ENCODE data around the gene FBXL20. TPM values are rescaled to one million over a fixed set of nuclear protein-coding genes. Genes with fewer than 3 reads are reported as not detected.
"Not testable (repeated sequence)": the region's sequence is repeated elsewhere in the genome, so short reads cannot be mapped to it uniquely, and the experiment has no call there.

Gene FBXL20
- total and polyA plus RNA-seq, 2 of the 8 experiments (the other 6 are each of a cell fraction or from before 2014, with no cell fraction given) = 5.5 to 11.0 TPM

- TF ChIP-seq NANOG (IDR thresholded peaks at IDR 0.05; ENCODE audit: insufficient read depth, low read depth, low read length, poor library complexity, severe bottlenecking) = no peak
- no peak for TF ChIP-seq SP2 (IDR thresholded peaks at IDR 0.05; ENCODE audit: low read length)
Measured at GRCh38 chr17:39376434-39376833, 25.0 kb downstream of the FBXL20 start (continued).

GRCh38 chr17:39367805-39368204 lies 33.6 kb downstream of the FBXL20 start:
- H3K14ac ChIP-seq (ENCODE audit: insufficient read length); H4K8ac ChIP-seq (ENCODE audit: extremely low read depth, insufficient read depth, low read length); H4K91ac ChIP-seq (replicated peaks; ENCODE audit: insufficient read length, low read length); FAIRE-seq; H3K23ac ChIP-seq (ENCODE audit: insufficient read length); H3K4ac ChIP-seq (replicated peaks; ENCODE audit: insufficient read length, low read depth, low read length); H3K23me2 ChIP-seq (ENCODE audit: low read depth, low read length); POLR2A ChIA-PET (ENCODE audit: partially characterized antibody); H4K5ac ChIP-seq (ENCODE audit: insufficient read length, low read depth, low read length); H3K4me3 ChIP-seq (ENCODE audit: extremely low read depth in 1 of 4, insufficient read depth in 2 of 4, low read depth in 3 of 4, low read length in 4 of 4); H2AFZ ChIP-seq (ENCODE audit: low read length); H3K79me2 ChIP-seq (ENCODE audit: control insufficient read depth in 1 of 2, insufficient read depth in 2 of 2, low read length in 2 of 2); H3K27me3 ChIP-seq (replicated peaks in 1 of 4; ENCODE audit: control insufficient read depth in 3 of 4, extremely low read depth in 1 of 4, insufficient read depth in 3 of 4, low read length in 3 of 4); H2BK5ac ChIP-seq (ENCODE audit: low read depth, low read length); H3K9ac ChIP-seq (replicated peaks in 1 of 4; ENCODE audit: extremely low read depth in 1 of 4, low read depth in 3 of 4, low read length in 3 of 4); H3K36me3 ChIP-seq (ENCODE audit: control insufficient read depth in 2 of 4, insufficient read depth in 4 of 4, low read length in 3 of 4); H4K20me1 ChIP-seq (replicated peaks in 1 of 2; ENCODE audit: control insufficient read depth in 1 of 2, insufficient read depth in 2 of 2, low read length in 2 of 2); H2BK120ac ChIP-seq (replicated peaks; ENCODE audit: low read depth, low read length); H3K18ac ChIP-seq (ENCODE audit: extremely low read depth, low read length); H3K9me3 ChIP-seq (ENCODE audit: insufficient read depth in 2 of 2, low read depth in 1 of 2, low read length in 1 of 2); H2BK20ac ChIP-seq (ENCODE audit: low read length); H2AK5ac ChIP-seq (ENCODE audit: low read depth, low read length); H2BK12ac ChIP-seq (ENCODE audit: low read depth, low read length); H3K4me2 ChIP-seq (ENCODE audit: insufficient read depth in 1 of 2, low read depth in 2 of 2, low read length in 2 of 2); H3K79me1 ChIP-seq (ENCODE audit: low read depth, low read length); H3K56ac ChIP-seq (replicated peaks; ENCODE audit: insufficient read length, low read depth, low read length); H3K4me1 ChIP-seq (replicated peaks in 1 of 4; ENCODE audit: control insufficient read depth in 3 of 4, insufficient read depth in 4 of 4, low read length in 3 of 4); H3K27ac ChIP-seq (ENCODE audit: low read depth, low read length); H2BK15ac ChIP-seq (ENCODE audit: low read length); DNase-seq (ENCODE audit: low read depth in 1 of 2, low spot score in 2 of 2): not testable (repeated sequence)
- WGBS, 2 experiments (ENCODE audit: extremely low coverage in 1 of 2, insufficient coverage in 1 of 2, insufficient read length in 1 of 2, insufficient replicate concordance in 2 of 2, low coverage in 1 of 2, low lambda C conversion rate in 2 of 2, missing lambda C conversion rate in 1 of 2) = 100% methylated on average over 4 of the region's 4 CpGs; no CpG with 5 or more reads in 1 of the 2 experiments
- CTCF ChIA-PET (ENCODE audit: partially characterized antibody) = interaction anchor here (0.9 kb wide), 1 partner anchor 95 kb away, joined by 3 read pairs; no protein-coding TSS in a partner anchor

Measured in H1 (cell line).